HG02943 (cell line): Measurements from ENCODE around the gene SMC3.

Source experiments
- ATAC-seq: cut with Tn5 transposase; IDR thresholded peaks from one replicate; pipeline ENCODE4 v1.9.1; 2021; ENCODE audit warnings: mild to moderate bottlenecking, low read depth, moderate library complexity; ENCODE audit not compliant: unreplicated experiment

The SMC3 gene

GRCh38 chr10:110544958-110545537, 22.4 kb upstream of the SMC3 start:
- no peak for ATAC-seq

GRCh38 chr10:110546077-110546476, 21.4 kb upstream of the SMC3 start:
- no peak for ATAC-seq

GRCh38 chr10:110546499-110547110, 20.9 kb upstream of the SMC3 start:
- no peak for ATAC-seq

- no peak for ATAC-seq
Measured at GRCh38 chr10:110547139-110547761, 20.2 kb upstream of the SMC3 start.

GRCh38 chr10:110548002-110548401, 19.5 kb upstream of the SMC3 start:
- no peak for ATAC-seq

GRCh38 chr10:110549211-110549610, 18.3 kb upstream of the SMC3 start:
- ATAC-seq: no peak

- no peak for ATAC-seq
Measured at GRCh38 chr10:110553905-110554304, 13.6 kb upstream of the SMC3 start.

- ATAC-seq: no peak
Measured at GRCh38 chr10:110556296-110556695, 11.2 kb upstream of the SMC3 start.

GRCh38 chr10:110556969-110557601, 10.4 kb upstream of the SMC3 start:
- ATAC-seq: no peak

GRCh38 chr10:110558041-110558440, 9.5 kb upstream of the SMC3 start:
- no peak for ATAC-seq

GRCh38 chr10:110560012-110560411, 7.5 kb upstream of the SMC3 start:
- ATAC-seq: no peak

GRCh38 chr10:110561292-110561691, 6.2 kb upstream of the SMC3 start:
- no peak for ATAC-seq

- no peak for ATAC-seq
Measured at GRCh38 chr10:110562348-110562747, 5.1 kb upstream of the SMC3 start.

GRCh38 chr10:110563132-110563531, 4.4 kb upstream of the SMC3 start:
- ATAC-seq: no peak

GRCh38 chr10:110566472-110567200, 859 bp upstream of the SMC3 start:
- ATAC-seq: peak; percentile 9

- peak; percentile 23 for ATAC-seq
Measured at GRCh38 chr10:110568055-110568735, 700 bp downstream of the SMC3 start.

GRCh38 chr10:110569122-110569521, 1.6 kb downstream of the SMC3 start:
- no peak for ATAC-seq

- no peak for ATAC-seq
Measured at GRCh38 chr10:110569736-110570135, 2.2 kb downstream of the SMC3 start.

- no peak for ATAC-seq
Measured at GRCh38 chr10:110571093-110571743, 3.7 kb downstream of the SMC3 start.

- no peak for ATAC-seq
Measured at GRCh38 chr10:110572862-110573261, 5.4 kb downstream of the SMC3 start.
